Peyer's patch (tissue), 4 donors: ENCODE results near the gene DDX39B.

ENCODE experiments used
- POLR2A ChIP-seq, 2 donors: fragments of 450-650 bp; IDR thresholded peaks; one replicate each; pipeline ENCODE4 v1.5.1; 2017; ENCODE audit warnings: antibody characterized with exemption in 2 of 2, mild to moderate bottlenecking in 2 of 2, moderate library complexity in 2 of 2
- TF ChIP-seq, protein P1 (sequence below), 6 experiments: fragments of 450-650 bp in 4 of 6; fragments of 200-600 bp in 2 of 6; sonication (generic) in 1 of 6; IDR thresholded peaks; one replicate each; pipeline ENCODE4 v1.5.1; 2017 to 2019; ENCODE audit warnings: antibody characterized with exemption in 6 of 6, mild to moderate bottlenecking in 3 of 6, moderate library complexity in 1 of 6

GRCh38 chr6:31560697-31561058 lies 18.9 kb upstream of the DDX39B start:
- TF ChIP-seq, protein P1, sequence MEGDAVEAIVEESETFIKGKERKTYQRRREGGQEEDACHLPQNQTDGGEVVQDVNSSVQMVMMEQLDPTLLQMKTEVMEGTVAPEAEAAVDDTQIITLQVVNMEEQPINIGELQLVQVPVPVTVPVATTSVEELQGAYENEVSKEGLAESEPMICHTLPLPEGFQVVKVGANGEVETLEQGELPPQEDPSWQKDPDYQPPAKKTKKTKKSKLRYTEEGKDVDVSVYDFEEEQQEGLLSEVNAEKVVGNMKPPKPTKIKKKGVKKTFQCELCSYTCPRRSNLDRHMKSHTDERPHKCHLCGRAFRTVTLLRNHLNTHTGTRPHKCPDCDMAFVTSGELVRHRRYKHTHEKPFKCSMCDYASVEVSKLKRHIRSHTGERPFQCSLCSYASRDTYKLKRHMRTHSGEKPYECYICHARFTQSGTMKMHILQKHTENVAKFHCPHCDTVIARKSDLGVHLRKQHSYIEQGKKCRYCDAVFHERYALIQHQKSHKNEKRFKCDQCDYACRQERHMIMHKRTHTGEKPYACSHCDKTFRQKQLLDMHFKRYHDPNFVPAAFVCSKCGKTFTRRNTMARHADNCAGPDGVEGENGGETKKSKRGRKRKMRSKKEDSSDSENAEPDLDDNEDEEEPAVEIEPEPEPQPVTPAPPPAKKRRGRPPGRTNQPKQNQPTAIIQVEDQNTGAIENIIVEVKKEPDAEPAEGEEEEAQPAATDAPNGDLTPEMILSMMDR (IDR thresholded peaks at IDR 0.05) = no peak
- no peak for TF ChIP-seq POLR2A (IDR thresholded peaks at IDR 0.05)
